HG02981 (cell line): Measurements from ENCODE around the gene TTI1.

ENCODE experiments used
- ATAC-seq: cut with Tn5 transposase; IDR thresholded peaks from one replicate; pipeline ENCODE4 v1.9.1; 2021; ENCODE audit warnings: mild to moderate bottlenecking, moderate library complexity; ENCODE audit not compliant: unreplicated experiment

Gene TTI1

DNA sequence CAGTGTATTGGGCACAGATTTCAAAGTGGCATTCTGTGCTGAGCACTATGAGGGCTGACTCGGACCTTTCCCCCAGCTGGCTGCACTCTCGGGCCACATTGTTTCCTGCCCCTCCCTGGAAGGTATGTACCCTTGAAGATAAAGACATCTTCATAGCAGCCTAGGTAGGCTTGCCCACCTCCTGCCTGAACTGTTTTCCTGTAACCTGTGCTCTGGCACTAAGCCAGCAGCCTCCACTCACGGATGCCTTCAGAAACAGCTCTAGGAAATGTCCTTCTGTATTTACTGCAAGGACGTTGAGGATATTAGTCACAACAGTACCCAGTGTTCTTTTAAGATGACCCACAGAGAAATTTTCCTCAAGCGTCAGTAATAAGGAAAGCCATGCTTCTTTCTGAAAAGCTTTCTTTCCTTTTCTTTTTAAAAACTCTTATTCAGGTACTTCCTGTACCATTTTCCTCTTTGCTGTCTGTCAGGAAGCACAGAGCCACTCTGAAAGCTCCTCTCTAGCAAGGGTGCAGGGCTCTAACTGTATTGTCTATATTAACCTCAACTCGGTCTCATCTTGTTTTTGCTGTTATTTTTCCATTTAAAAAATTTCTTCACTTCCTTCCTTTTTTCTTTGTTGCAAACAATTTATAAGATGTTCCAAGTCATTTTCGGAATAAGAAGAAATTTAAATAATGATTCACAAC, 43.5 kb downstream of the TTI1 start:
- ATAC-seq = no peak

DNA sequence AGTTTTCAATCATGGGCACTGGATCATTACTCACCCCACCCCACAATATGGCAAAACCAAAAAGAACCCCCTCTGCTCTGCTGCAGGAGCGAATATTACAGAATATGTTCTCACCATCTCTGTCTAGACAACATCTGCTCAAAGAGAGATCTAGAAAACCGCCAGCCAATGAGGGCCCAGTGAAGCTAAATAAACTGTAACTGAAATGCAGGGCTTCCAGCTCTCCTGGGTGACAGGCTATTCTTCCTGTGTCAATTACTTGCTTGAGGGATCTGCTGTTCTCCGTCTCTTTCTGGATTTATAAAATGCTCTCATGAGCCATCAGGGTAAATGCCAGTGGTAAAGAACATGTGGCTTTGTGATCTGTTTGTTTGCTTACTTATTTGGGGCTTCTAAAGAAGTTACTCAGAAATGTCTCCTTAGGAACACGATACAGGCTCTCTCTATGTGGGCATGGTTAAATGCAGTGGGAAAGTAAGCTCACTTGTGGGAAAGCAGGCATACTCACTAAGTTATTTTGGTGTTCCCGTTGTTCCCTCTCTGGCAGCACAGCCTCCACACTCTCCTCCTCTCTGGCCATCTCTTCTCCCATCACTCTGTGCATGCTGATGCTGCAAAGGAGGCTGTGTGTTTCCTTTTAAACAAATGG, 44.8 kb downstream of the TTI1 start:
- ATAC-seq = no peak

DNA sequence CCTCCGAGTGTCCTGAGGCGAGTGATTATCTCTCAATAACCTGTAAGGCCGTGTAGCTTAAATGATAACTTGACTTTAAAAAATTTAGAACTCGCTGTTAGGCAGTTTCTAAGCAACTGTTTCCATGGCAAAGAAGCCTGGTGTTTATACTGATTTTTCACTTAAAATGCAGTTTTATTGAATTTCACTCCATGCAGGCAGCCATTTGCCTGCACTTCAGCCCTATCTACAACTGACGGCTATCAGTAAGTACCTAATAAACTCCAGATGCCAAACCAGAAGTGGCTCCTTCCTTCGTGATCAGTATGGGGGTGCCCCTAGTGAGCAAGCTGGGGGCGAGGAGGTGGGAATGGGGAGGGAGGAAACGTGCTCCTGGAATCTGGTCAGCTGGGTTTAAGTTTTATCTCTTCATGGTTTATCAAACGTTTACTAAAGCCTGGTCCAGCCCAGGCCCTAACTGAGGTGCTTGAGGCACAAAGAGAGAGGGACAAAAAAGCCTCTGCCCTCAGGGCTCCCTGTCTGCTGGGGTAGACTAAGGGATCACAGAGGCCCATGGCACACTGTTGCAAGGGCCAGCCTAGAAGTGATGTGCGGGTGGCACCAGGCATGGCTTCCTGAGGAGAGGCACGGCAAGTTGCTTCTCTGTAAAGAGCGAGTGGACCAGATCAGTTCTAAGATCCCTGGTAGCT, 45.5 kb downstream of the TTI1 start:
- no peak for ATAC-seq

- ATAC-seq = no peak
Observed at GRCh38 chr20:37986873-37987601, 46.2 kb downstream of the TTI1 start.

- no peak for ATAC-seq
Observed at GRCh38 chr20:37986044-37986858, 47.0 kb downstream of the TTI1 start.

DNA sequence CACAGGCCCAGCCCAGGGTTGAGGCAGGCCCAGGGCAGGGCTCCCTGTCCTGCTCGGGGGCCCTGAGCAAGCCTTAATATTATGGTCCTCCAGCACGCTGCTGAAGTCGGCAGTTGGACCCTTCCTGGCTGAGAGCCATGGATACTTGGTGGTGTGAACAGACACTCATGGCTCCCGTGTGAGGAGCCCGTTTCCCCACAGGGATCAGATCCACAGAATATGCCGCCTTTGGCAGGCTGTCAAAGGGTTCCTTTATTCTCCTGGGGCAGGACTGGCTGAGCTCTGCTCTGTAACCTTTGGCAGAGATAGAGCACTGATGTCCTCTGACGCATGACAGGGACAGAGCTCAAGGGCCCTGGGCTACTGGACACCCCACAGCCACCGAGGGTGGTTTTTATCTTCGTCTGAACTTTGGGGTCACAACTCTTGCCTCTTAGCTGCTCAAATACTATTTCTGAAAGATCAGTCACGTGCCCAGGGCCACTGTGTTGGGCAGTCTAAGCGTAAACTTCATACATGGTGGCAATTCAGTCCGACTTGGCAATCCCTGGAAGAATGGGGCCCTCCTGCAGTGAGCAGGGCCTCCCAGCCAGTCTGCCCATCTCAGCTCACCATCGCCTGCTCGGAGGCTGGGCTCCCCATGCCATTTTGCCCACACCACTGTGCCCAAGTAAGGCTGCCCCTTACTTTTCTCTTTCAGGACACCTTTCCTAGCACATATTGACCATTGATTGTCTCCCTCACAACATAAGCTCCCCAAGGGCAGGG, 49.1 kb downstream of the TTI1 start:
- ATAC-seq = no peak

DNA sequence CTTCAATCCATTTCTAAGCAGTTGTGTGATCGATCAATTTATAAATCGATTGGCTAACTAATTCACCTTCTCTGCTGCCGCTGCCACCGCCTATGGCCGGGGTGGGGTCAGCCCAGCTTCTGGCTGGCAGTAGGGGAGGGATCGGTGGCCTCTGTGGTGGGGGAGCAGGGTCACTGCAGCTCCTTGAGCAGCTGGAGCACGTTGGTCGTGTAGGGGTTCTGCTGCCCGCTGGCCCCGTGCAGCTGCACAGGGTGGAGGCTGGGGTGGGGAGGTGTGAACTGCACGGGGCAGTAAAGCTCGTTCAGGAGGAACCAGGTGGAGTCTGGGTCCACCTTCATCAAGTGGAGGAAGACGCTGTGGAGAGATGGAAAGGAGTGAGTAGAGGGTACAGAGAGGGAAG, 50.0 kb downstream of the TTI1 start:
- no peak for ATAC-seq

DNA sequence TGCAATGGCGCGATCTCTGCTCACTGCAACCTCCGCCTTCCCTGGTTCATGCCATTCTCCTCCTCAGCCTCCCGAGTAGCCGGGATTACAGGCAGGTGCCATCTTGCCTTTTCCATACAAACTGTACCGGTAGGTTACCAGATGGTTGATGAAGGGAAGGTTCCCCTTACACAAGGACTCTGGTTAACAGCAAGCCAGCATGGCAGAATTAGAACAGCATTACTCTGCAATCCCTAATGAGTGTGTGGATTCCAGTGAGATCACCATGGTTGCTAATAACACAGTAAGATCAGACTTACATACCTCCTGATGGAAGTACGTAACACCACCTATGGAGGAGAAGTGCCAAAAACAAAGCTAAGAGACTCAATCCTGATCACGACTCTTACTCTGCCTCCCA, 51.7 kb downstream of the TTI1 start:
- ATAC-seq = no peak

DNA sequence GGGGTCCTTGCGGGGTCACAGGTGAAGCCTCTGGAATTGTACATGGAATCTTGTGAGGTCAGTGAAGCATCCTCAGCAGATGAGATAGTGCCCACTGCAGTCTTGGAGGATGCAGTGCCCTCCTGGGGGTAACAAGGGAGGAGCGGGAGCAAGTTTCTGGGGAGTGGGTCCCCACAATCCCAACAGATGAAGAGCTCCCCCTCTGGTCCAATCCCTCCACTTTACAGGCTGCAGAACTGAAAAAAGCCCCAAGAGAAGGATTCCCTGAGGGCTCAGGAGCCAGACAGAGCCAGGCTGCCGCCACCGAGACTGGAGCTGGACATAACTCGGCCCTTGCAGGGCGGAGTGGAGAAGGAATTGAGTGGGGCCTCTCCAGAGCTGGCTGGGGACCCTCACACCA, 52.4 kb downstream of the TTI1 start:
- ATAC-seq = no peak

GRCh38 chr20:37980383-37980782, 52.9 kb downstream of the TTI1 start:
- no peak for ATAC-seq

DNA sequence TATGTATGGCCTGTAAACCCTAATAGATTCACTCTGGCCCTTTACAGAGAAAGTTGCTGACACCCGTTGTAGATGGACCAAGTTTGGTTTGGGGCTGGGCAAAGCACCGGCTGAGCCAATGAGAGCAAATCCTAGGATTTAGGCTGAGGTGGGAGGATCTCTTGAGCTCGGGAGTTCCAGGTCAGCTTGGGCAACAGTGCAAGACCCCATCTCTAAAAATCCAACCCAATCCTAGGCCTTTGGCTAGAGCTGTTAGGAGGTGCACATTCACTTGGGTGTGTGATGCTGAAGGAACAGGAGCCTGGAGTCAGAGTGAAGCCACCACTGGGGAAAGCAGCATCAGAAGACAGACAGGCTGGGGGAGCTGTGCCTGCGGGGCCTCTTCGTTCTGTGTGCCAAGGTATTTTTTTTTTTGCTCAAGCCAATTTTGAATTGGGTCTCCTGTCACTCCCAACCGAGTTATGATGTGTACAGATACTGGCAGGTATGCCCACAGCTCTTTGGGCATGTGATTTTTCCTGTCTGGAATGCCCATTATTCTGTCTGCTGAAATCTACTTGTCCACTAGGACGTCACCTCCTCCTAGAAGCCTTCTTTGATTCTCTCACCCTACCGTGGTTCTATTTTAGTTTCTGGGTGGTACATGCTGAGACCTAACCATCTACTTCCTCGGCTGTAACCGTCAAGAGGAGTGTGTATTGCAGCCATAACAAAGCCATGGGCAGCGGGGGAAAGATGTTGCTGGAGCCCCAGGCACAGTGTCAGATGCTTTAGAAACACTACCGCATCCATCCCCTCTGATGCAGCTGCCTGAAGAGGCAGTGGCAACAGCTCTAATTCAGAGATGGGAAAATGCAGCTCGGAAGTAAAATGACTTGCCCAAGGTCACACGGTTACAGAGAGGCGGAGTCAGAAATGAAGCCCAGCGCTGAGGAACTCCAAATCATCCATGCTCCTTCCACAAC, 54.0 kb downstream of the TTI1 start:
- no peak for ATAC-seq

DNA sequence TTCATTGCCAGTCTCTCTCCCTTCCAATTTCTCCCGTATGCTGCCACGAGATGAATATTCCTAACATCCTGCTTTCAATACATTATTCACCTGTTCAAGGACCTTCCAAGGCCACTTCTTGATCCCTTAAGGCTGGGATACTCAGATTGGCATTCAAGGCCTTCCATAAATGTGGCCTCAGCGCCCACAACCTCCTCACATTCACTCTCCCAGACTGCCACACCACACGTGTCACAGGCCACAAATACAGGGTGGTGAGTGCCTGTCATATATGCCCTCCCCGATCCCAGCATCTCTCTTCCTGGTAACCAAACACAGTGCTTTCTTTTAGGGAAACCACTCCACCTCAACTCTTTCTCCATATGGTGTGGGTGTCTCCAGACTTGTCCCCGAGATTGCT, 55.5 kb downstream of the TTI1 start:
- ATAC-seq = no peak

GRCh38 chr20:37977338-37977737, 55.9 kb downstream of the TTI1 start:
- no peak for ATAC-seq

GRCh38 chr20:37976887-37977286, 56.4 kb downstream of the TTI1 start:
- no peak for ATAC-seq

DNA sequence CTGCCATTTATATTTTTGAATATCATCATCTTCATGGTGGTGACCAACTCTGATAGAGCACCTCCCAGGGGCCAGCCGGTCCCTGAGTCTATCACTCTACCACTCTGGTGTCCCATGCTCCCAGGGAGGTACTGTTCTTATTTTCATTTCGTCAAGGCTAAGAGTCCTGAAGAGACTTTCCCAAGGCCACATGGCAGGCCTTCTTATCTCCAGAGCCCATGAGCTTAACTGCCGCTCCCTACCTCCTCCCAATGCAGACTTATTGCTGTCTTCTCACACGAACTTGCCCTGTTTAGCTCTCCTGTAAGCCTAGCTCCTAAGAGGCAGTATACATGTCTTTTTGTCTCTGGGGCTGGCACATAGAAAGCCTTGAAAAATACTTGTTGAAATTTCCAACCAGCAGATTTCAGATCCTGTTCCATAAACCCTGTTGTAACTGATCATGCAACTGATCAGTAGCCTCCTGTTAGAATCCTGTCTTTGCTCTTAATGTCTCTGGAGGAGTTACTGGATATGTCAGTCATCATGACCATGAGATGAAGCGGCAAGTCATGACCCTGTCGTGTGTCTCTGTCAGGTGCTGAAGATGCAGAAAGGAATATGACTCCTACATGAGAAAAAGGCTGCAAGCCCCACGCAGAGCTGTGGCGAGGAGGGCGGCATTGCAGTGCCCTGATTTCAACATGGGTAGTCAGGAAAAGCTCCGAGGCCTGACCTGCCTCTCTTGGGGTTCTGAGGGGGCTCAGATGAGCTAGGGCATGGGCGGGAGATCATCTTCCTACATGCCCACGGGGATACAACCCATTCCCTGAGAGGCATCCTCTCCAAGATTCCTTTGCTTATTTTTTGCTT, 60.0 kb downstream of the TTI1 start:
- ATAC-seq = no peak

- no peak for ATAC-seq
Observed at GRCh38 chr20:37972256-37973058, 60.8 kb downstream of the TTI1 start.

DNA sequence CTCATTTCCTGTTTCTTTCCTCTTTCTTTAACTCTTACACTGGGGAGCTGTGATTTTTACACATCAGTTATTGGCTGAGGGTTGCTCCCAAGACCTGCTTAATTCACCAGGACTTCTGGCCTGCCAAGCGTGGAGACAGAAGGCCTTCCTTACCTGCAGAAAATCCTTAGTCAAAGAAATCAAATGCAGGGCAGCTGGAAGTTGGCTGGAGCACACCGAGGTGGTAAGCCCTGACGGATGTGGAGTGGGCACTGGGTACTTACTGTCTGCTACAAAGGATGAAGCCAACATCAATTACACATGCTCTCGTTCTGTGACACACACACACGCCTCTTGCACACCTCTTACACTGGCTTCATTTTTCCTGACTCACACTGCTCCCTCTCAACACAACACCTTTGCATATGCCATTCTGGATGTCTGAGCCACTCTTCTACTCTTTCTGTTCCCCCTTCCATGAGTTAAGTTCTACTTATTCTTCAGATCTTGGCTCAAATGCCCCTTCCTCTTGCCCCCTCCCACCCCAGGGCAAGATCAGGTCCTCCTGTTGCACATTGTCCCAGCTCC, 61.6 kb downstream of the TTI1 start:
- ATAC-seq = no peak
